Keratinocyte (primary cell): ENCODE data around the gene GTF3C1.

Source experiments
- CTCF ChIP-seq, 3 experiments: IDR thresholded peaks in 1 of 3; conservative IDR thresholded peaks in 1 of 3; optimal IDR thresholded peaks in 1 of 3; 2 replicates in 2 of 3; 3 replicates in 1 of 3; pipeline versions ENCODE3 to v1.5.1; 2011; ENCODE audit warnings: low read length in 3 of 3, mild to moderate bottlenecking in 3 of 3, moderate library complexity in 2 of 3, control low read depth in 1 of 3, inconsistent platforms in 1 of 3; ENCODE audit not compliant: insufficient read depth in 2 of 3; ENCODE audit errors: extremely low read depth in 1 of 3
- EZH2 ChIP-seq: IDR thresholded peaks from one replicate; pipeline ENCODE4 v1.6.1; 2012; ENCODE audit warnings: inconsistent platforms, mild to moderate bottlenecking, low read length, moderate library complexity

- TF ChIP-seq CTCF (optimal IDR thresholded peaks at IDR 0.05 in 1 of 3, IDR thresholded peaks at IDR 0.05 in 1 of 3, conservative IDR thresholded peaks at IDR 0.05 in 1 of 3; ENCODE audit: extremely low read depth in 1 of 3, insufficient read depth in 2 of 3, low read length in 3 of 3) (no peak), EZH2 (no peak)
Observed at GRCh38 chr16:27465483-27465879, 84.2 kb downstream of the GTF3C1 start.
